Measurements from ENCODE around the gene PHF2. TPM values are rescaled to one million over a fixed set of nuclear protein-coding genes. Genes with fewer than 3 reads are reported as not detected.

PHF2 gene
- total RNA-seq, 1 experiment from 2014 or later, result 17.4 TPM

DNA sequence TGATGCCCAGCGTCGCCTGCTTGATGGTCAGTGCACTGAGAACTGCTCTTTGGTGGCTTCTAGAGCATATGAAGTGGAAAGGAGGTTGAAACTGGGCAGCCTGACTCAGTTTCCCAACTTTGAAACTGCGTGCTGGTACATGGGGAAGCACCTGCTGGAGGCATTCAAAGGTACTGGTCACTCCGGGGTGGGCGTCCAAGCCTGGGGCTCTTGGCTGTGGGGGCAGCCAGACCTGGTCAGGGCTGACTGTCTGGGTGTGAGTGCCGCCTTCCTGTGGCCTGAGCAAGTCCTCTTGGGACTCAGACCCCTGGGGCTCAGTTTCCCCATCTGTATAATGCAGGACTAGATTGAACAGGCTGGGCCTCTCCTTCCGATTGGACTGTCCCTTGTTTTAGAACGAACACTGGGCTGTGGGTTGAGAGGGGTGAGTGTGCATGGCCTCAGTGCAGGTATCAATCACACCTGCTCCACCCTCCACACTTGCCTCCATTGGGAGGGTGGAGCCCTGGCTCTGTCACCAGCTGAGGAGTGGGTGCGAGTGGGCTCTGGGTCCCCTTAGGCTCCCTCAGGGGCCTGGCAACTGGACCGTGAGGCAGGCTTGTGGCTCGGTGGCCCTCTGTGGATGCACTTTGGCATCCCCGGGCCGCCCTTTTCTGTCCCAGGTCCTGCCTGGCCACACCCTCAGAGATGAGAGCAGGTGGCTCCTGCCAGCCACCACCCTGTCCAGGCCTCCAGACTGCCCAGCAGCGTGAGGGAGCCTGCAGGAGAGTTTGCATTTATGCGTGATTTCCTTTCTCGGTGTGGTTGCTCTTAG lies 80.2 kb downstream of the PHF2 start:
- no peak overlapping the region for H2AK5ac ChIP-seq (ENCODE audit: insufficient read length, low read length)
- no peak overlapping the region for H2BK12ac ChIP-seq (ENCODE audit: insufficient read length, low read depth, low read length)
- H3K4me1 ChIP-seq (ENCODE audit: insufficient read depth, low read length), result no peaks in the 10 kb centered on the region
- no peak overlapping the region for H2BK20ac ChIP-seq (ENCODE audit: low read depth, low read length, poor library complexity, severe bottlenecking)
- H2BK5ac ChIP-seq (ENCODE audit: insufficient read length, low read length), result no peak overlapping the region
- no peak overlapping the region for H3K56ac ChIP-seq (ENCODE audit: insufficient read length, low read depth, low read length)
- H3K27me3 Mint-ChIP-seq (ENCODE audit: low read depth), result no peaks in the 10 kb centered on the region
- no peaks in the 10 kb centered on the region for H3K4me1 Mint-ChIP-seq
- no peaks in the 10 kb centered on the region for H3K79me2 ChIP-seq (ENCODE audit: insufficient read depth, low read length)
- H2AFZ ChIP-seq (ENCODE audit: low read length), result no peak overlapping the region
- TF ChIP-seq CTCF (conservative IDR thresholded peaks at IDR 0.05), result no peak
- H3K18ac ChIP-seq (ENCODE audit: insufficient read length, low read depth, low read length), result no peak overlapping the region
- no peak overlapping the region for H3K4me3 Mint-ChIP-seq
- H4K5ac ChIP-seq (ENCODE audit: insufficient read length, low read depth, low read length), result no peak overlapping the region
- H3K23me2 ChIP-seq (ENCODE audit: insufficient read length, low read depth, low read length, poor library complexity, severe bottlenecking), result no peaks in the 10 kb centered on the region
- no peaks in the 10 kb centered on the region for H3K9me3 Mint-ChIP-seq
- no peak overlapping the region for H3K9ac ChIP-seq (ENCODE audit: extremely low read depth, insufficient read length, low read length)
- H3K4ac ChIP-seq (ENCODE audit: low read depth, low read length), result no peak overlapping the region
- no peaks in the 10 kb centered on the region for H3K9me3 ChIP-seq (ENCODE audit: control insufficient read depth, low read depth, low read length)
- no peak overlapping the region for H3K27ac ChIP-seq (ENCODE audit: insufficient read length, low read depth, low read length)
- H3K23ac ChIP-seq (ENCODE audit: insufficient read length, low read depth, low read length), result no peak overlapping the region
- no peaks in the 10 kb centered on the region for H4K20me1 ChIP-seq (ENCODE audit: control insufficient read depth, insufficient read depth, insufficient read length)
- no peak overlapping the region for H3T11ph ChIP-seq (ENCODE audit: low read length)
- H3K79me1 ChIP-seq (ENCODE audit: insufficient read depth, low read depth, low read length, poor library complexity, severe bottlenecking), result no peaks in the 10 kb centered on the region
- no peak overlapping the region for H4K8ac ChIP-seq (replicated peaks; ENCODE audit: insufficient read length, low read depth, low read length)
- no peak overlapping the region for H3K14ac ChIP-seq (ENCODE audit: insufficient read depth, low read length)
- no peak for DNase-seq
- H4K91ac ChIP-seq (ENCODE audit: insufficient read length, low read depth, low read length), result no peak overlapping the region
- H3K27me3 ChIP-seq (ENCODE audit: insufficient read depth, low read length), result no peaks in the 10 kb centered on the region
- no peak overlapping the region for H2BK15ac ChIP-seq (ENCODE audit: low read depth, low read length)
- H3K27ac Mint-ChIP-seq, result 0 out of 7 replicates have a peak overlapping the region, but pooled peaks of 2 of the 3 experiments have one; percentile 40 to 68
- peaks cover 6 to 26% (median 9%) of the 10 kb centered on the region in 3 experiments; a peak in 6 of 7 replicates for H3K36me3 Mint-ChIP-seq (ENCODE audit: insufficient read depth in 1 of 3, low read depth in 3 of 3)
- H3K4me2 ChIP-seq (ENCODE audit: insufficient read depth, insufficient read length, low read length), result no peak overlapping the region
- no peak overlapping the region for H2BK120ac ChIP-seq (ENCODE audit: low read depth, low read length, poor library complexity, severe bottlenecking)
- WGBS (ENCODE audit: extremely low coverage, insufficient read length, low lambda C conversion rate), result no CpG with 5 or more reads among the region's 16 CpGs

Measured in H9 (cell line).